Choroid plexus epithelial cell (primary cell): ENCODE results near the gene ACACA.

Experiments used
- DNase-seq: peaks from one replicate; pipeline ENCODE4 v3.0.0-alpha.2; 2010; ENCODE audit warnings: low read depth
- H3K4me3 ChIP-seq: 2 replicates; pipeline ENCODE4 v1.5.1; 2011; ENCODE audit warnings: low read depth, mild to moderate bottlenecking, control low read depth, low read length, moderate library complexity
- TF ChIP-seq, protein P1 (sequence below): conservative IDR thresholded peaks from 2 replicates; pipeline ENCODE4 v1.5.1; 2011; ENCODE audit warnings: low read depth, mild to moderate bottlenecking, control low read depth, inconsistent platforms, low read length, moderate library complexity

The ACACA gene

DNA sequence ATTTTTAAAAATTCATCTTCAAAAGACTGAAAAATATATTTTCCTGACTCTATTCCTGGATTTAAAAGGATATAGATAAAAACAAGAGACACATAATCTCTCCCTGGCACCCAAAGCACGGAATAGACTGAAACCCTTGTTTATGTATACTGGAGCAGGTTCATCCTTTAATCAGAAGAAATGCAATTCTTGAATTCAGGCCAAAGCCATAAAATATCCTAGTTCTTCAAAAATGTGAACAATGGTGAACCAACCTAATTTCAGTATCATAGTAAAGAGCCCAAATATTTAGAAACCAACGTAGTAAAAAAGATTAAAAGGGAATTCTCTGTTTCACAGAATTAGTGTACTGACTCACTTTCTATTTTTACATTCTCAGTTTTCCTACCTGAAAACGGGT lies 219.4 kb downstream of the ACACA start:
- peak; percentile 64 for DNase-seq
- H3K4me3 ChIP-seq: no peak overlapping the region
- TF ChIP-seq, protein P1, sequence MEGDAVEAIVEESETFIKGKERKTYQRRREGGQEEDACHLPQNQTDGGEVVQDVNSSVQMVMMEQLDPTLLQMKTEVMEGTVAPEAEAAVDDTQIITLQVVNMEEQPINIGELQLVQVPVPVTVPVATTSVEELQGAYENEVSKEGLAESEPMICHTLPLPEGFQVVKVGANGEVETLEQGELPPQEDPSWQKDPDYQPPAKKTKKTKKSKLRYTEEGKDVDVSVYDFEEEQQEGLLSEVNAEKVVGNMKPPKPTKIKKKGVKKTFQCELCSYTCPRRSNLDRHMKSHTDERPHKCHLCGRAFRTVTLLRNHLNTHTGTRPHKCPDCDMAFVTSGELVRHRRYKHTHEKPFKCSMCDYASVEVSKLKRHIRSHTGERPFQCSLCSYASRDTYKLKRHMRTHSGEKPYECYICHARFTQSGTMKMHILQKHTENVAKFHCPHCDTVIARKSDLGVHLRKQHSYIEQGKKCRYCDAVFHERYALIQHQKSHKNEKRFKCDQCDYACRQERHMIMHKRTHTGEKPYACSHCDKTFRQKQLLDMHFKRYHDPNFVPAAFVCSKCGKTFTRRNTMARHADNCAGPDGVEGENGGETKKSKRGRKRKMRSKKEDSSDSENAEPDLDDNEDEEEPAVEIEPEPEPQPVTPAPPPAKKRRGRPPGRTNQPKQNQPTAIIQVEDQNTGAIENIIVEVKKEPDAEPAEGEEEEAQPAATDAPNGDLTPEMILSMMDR: no peak

DNA sequence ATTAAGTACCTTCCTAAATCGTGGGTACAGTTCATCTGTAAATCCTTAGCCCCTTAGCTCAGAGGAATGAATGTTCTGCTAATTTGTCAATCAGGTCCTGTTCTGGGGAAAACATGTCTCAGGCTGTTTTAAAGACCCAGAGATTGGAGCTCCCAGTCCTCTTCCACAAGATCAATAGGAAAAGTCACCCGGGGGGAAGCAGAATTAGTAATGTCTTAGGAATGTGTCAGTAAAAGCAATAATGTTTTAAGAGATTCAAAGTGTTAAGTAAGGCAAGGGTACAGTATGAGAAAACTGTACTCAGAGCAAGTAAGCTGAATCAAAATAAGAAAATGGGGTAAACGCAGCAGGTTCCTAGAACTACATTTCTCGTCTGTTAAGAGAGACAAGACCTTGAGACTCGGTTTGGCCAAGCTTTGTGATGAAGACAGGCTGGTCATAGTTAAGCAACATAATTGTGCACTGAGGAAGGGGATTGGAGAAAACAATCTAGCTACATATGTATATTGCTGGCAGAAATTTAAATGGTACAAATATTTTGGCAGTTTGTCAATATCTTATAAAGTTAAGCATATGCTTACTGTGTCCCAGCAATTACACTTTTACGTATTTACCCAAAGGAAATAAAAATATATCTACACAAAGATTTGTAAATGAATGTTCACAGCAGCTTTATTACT lies 223.7 kb downstream of the ACACA start:
- no peak overlapping the region for H3K4me3 ChIP-seq
- DNase-seq: peak; percentile 54
- TF ChIP-seq, protein P1: no peak

DNA sequence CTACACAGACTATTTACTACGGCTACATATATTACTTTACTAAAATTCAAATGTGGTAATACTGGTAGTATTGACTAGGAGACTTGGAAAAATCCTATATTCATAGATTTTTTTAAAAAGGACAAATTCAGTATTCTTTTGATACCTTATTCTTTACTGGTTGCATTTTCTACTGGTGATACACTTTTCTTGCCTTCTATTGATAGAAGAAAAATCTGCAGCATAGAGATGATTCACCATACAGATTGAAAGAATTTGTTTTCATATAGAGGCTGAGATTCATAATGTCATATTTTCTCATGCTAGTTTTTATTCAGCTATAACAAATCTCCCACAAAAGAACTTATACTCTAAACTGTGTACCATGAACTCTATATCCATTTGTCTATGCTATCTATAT lies 226.3 kb downstream of the ACACA start:
- TF ChIP-seq, protein P1: no peak
- no peak overlapping the region for H3K4me3 ChIP-seq
- DNase-seq: peak; percentile 20

DNA sequence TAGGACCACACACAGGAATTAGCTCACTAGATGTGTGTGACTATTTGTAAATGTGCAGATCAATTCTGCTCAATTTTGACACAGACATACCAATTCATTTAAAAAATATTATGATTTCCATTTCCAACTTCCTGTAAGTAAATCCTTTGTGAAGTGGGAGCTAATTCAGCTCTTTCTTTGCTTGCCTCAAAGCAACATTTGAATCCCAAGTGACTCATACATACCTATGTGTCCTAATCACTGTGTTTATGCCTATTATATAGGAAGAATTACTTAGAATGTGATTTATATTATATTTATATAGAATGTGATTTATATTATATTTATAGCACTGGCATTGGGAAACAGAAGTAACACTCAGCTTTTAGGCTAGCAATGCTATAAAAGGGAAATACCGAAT lies 226.7 kb downstream of the ACACA start:
- DNase-seq: peak; percentile 79
- TF ChIP-seq, protein P1: no peak
- no peak overlapping the region for H3K4me3 ChIP-seq

DNA sequence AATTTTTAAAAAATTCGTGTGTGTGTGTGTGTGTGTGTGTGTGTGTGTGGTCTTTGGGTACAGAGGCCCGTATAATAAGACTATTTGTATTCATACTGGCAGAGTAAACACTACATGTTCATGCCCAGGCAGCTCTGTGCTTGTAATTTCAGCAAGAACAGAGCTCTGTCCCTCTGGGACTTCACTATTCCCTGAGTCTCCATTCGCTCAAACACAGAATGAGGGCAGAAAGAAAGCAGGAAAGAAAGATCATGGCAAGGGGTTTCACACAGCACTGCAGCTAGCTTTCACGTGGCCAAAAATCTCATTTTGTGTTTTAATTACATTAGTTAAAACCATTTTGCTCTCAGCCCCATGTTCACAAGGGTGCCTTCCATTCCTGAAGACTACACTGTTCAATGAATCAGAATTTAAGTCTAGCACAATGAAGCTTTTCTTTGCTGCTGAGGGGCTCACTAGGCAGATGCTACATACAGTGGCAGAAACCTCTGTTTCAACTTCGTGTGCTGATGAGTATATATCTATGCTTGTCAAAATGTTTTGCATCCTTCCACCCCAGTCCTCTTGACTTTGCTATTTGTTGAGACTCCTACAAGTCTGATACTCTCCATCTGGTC lies 229.3 kb downstream of the ACACA start:
- peak; percentile 5 for DNase-seq
- no peak overlapping the region for H3K4me3 ChIP-seq
- TF ChIP-seq, protein P1: no peak

DNA sequence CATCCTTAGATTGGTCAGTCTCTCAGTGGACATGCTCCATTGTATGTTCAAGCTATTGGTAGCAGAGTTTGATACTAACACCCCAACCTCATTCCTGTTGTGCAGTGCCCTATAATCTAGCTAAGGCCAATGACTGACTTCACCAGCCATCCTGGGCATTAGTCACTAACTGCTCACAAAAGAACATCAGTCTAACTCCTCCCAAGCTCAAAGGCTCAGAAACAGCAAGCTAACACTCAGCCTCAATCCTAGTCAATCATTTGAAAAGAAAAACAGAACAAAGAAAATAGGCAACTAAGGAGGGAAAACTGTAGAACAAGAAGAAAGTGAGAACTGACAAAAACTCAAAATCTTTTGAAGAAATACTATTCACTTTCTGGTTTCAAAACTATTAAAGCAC lies 229.9 kb downstream of the ACACA start:
- peak; percentile 44 for DNase-seq
- no peak overlapping the region for H3K4me3 ChIP-seq
- TF ChIP-seq, protein P1: no peak

DNA sequence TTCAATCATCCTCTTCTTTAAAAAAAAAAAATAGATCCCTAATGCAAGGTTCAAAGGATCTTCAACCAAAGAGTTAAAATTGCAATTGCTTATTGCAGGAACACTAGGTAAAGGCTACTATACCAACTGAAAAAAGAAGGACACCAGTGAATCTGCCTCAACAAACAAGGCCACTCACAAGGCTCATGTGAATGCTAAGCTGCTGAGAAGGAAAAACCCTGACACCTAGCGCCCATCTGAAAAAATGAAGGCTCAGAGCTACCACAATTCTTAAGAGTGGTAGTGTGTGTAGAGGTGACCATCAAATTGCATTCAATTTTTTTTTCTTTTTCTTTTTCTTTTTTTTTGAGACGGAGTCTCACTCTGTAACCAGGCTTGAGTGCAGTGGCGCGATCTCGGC lies 232.4 kb downstream of the ACACA start:
- TF ChIP-seq, protein P1: peak; percentile 70
- H3K4me3 ChIP-seq: no peak overlapping the region
- peak; percentile 84 for DNase-seq
